Prostate gland (tissue), 2 donors: ENCODE measurements around the gene ANKRD55. TPM values are rescaled to one million over a fixed set of nuclear protein-coding genes. Genes with fewer than 3 reads are reported as not detected.

ENCODE experiments used
- DNase-seq: peaks from one replicate; pipeline ENCODE4 v3.0.0-alpha.2; 2019; ENCODE audit warnings: low spot score
- H3K27ac ChIP-seq, 2 donors: fragments of 200-600 bp; sonication (generic); 2 replicates each; pipeline ENCODE4 v1.5.1; 2017 to 2019
- H3K27me3 ChIP-seq: fragments of 200-600 bp; sonication (generic); replicated peaks from 2 replicates; pipeline ENCODE4 v1.5.1; 2019; ENCODE audit not compliant: insufficient read depth
- H3K36me3 ChIP-seq, 2 donors: fragments of 200-600 bp; sonication (generic); 1 replicate in 1 of 2; 2 replicates in 1 of 2; pipeline versions ENCODE4 v1.5.1 to v1.8.1; 2017 to 2019
- H3K4me1 ChIP-seq: fragments of 200-600 bp; sonication (generic); replicated peaks from 2 replicates; pipeline ENCODE4 v1.5.1; 2019
- H3K4me3 ChIP-seq, 2 donors: fragments of 200-600 bp; sonication (generic); 2 replicates each; pipeline ENCODE4 v1.5.1; 2017 to 2019
- H3K9me3 ChIP-seq: fragments of 200-600 bp; sonication (generic); 2 replicates; pipeline ENCODE4 v1.5.1; 2017
- CTCF ChIP-seq, 4 experiments: fragments of 200-600 bp in 2 of 4; fragments of 450-650 bp in 2 of 4; sonication (generic) in 2 of 4; IDR thresholded peaks; 1 replicate in 3 of 4; 2 replicates in 1 of 4; pipeline ENCODE4 v1.5.1; 2016 to 2019; ENCODE audit warnings: antibody characterized with exemption in 4 of 4, mild to moderate bottlenecking in 2 of 4, moderate library complexity in 2 of 4
- POLR2A ChIP-seq: fragments of 450-650 bp; IDR thresholded peaks from one replicate; pipeline ENCODE4 v1.6.1; 2016; ENCODE audit warnings: antibody characterized with exemption, mild to moderate bottlenecking
- POLR2AphosphoS5 ChIP-seq: sonication (generic); formaldehyde crosslinking; IDR thresholded peaks from one replicate; pipeline ENCODE4 v1.6.1; 2017; ENCODE audit warnings: antibody characterized with exemption
- WGBS: methylation state at CpG from one replicate; pipeline ENCODE4 v1.1.5; 2018; 5-methylcytosine and 5-hydroxymethylcytosine counted together
- intact Hi-C: fragments of 100-400 bp; cut with DNase I; formaldehyde crosslinking; loops from one replicate; pipeline ENCODE4 v1.14.2; 2022
- total RNA-seq, 2 donors: library from RNA; depleted of rRNA; stranded (reverse); fragments of >200 nt; gene quantifications; one replicate each; pipeline ENCODE4 v1.1.0, GENCODE V29; 2016

Gene ANKRD55
- total RNA-seq, 2 donors from 2014 or later, result 1.1 TPM; not detected in 1

GRCh38 chr5:56146674-56147073 is 86.5 kb downstream of the ANKRD55 start:
- Histone ChIP-seq H3K27me3 (no peaks in the 10 kb centered on the region), H3K27ac (no peak overlapping the region), H3K9me3 (no peaks in the 10 kb centered on the region), H3K4me1 (no peaks in the 10 kb centered on the region), H3K36me3 (no peaks in the 10 kb centered on the region), H3K4me3 (no peak overlapping the region)
- 95% methylated on average over 4 of the region's 4 CpGs for WGBS
- intact Hi-C loops, result no loop called here
- DNase-seq, result no peak
- TF ChIP-seq POLR2AphosphoS5, result no peak
- no peak for TF ChIP-seq CTCF (IDR thresholded peaks at IDR 0.05)
- no peak for TF ChIP-seq POLR2A

- TF ChIP-seq CTCF (IDR thresholded peaks at IDR 0.05), result no peak
- Histone ChIP-seq H3K9me3 (no peaks in the 10 kb centered on the region), H3K4me1 (no peaks in the 10 kb centered on the region), H3K27ac (no peak overlapping the region), H3K4me3 (no peak overlapping the region), H3K27me3 (peaks cover 2% of the 10 kb centered on the region), H3K36me3 (no peaks in the 10 kb centered on the region)
- WGBS, result 39% methylated on average over 1 of the region's 1 CpG
- DNase-seq, result no peak
- intact Hi-C loops, result no loop called here
Observed at GRCh38 chr5:56145511-56145910, 87.6 kb downstream of the ANKRD55 start.

- H3K4me3 ChIP-seq, result no peak overlapping the region
- 48% methylated on average over 1 of the region's 1 CpG for WGBS
- H3K27me3 ChIP-seq, result peaks cover 2% of the 10 kb centered on the region
- H3K36me3 ChIP-seq, result no peaks in the 10 kb centered on the region
- intact Hi-C loops, result no loop called here
- H3K4me1 ChIP-seq, result no peaks in the 10 kb centered on the region
- H3K9me3 ChIP-seq, result no peaks in the 10 kb centered on the region
- DNase-seq, result no peak
- TF ChIP-seq CTCF (IDR thresholded peaks at IDR 0.05), result no peak
- no peak for TF ChIP-seq POLR2A
- TF ChIP-seq POLR2AphosphoS5, result no peak
- no peak overlapping the region for H3K27ac ChIP-seq
Observed at GRCh38 chr5:56145106-56145505, 88.0 kb downstream of the ANKRD55 start.

DNA sequence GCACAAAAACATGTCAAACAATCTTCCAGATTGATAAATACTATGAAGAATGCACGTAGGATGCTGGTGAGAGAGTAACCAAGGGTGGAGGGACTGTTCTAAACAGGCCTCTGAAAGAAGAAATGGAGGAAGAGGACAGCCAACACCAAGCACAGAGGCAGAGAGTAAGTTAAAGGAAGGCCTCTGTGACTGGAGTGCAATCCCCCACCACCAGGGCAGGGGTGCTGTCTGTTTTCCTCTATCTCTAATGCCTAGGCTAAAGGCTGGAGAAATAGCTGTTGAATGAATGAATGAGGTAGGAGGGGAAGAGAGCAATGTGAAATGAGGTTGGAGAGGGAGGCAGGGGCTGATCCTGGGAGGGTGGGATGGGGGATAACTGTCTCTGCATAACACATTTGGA is 88.9 kb downstream of the ANKRD55 start:
- no peaks in the 10 kb centered on the region for H3K36me3 ChIP-seq
- peaks cover 2% of the 10 kb centered on the region for H3K27me3 ChIP-seq
- intact Hi-C loops, result no loop called here
- WGBS, result 94% methylated on average over 1 of the region's 1 CpG
- TF ChIP-seq POLR2AphosphoS5 (no peak), CTCF (IDR thresholded peaks at IDR 0.05) (no peak), POLR2A (no peak)
- H3K4me1 ChIP-seq, result no peaks in the 10 kb centered on the region
- no peak overlapping the region for H3K27ac ChIP-seq
- H3K4me3 ChIP-seq, result no peak overlapping the region
- no peak for DNase-seq
- no peaks in the 10 kb centered on the region for H3K9me3 ChIP-seq

DNA sequence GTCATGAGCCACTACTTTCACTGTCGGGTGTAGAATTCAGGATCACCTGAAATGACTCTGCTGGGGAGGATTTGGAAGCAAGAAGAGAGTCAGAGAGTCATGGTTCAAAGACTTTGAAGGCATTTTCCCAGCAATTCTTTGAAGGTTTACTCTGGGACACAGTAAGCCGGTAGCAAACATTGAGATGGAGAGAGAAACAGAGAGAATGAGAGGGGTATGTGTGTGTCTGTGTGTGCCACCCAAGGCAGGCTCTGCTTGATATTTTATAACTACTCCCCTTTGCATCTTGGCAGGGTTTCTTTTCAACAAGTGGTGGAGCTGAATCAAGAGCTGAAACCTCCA is 89.8 kb downstream of the ANKRD55 start:
- 64% methylated on average over 2 of the region's 2 CpGs for WGBS

More for the DNA sequence above, 89.8 kb downstream of the ANKRD55 start:
- H3K9me3 ChIP-seq, result no peaks in the 10 kb centered on the region
- no peaks in the 10 kb centered on the region for H3K36me3 ChIP-seq
- no peak overlapping the region for H3K4me3 ChIP-seq
- peaks cover 2% of the 10 kb centered on the region for H3K27me3 ChIP-seq
- H3K27ac ChIP-seq, result no peak overlapping the region
- TF ChIP-seq POLR2A (no peak), POLR2AphosphoS5 (no peak), CTCF (IDR thresholded peaks at IDR 0.05) (no peak)
- no peak for DNase-seq
- no peaks in the 10 kb centered on the region for H3K4me1 ChIP-seq
- intact Hi-C loops, result no loop called here
